Spleen (tissue), 7 donors: Measurements from ENCODE around the gene SH3RF3.

Experiments
- POLR2A ChIP-seq, 3 donors: fragments of 450-650 bp; IDR thresholded peaks; one replicate each; pipeline ENCODE4 v1.5.1; 2017; ENCODE audit warnings: antibody characterized with exemption in 3 of 3, mild to moderate bottlenecking in 1 of 3
- POLR2AphosphoS5 ChIP-seq, 3 donors: sonication (generic); formaldehyde crosslinking; IDR thresholded peaks; one replicate each; pipeline ENCODE4 v1.5.1; 2017; ENCODE audit warnings: antibody characterized with exemption in 3 of 3
- TF ChIP-seq, protein P1 (sequence below), 11 experiments: fragments of 200-600 bp in 7 of 11; fragments of 450-650 bp in 4 of 11; sonication (generic) in 4 of 11; IDR thresholded peaks in 8 of 11; conservative IDR thresholded peaks in 3 of 11; 1 replicate in 7 of 11; 2 replicates in 4 of 11; pipeline versions ENCODE4 v1.4.0 to v1.8.0; 2016 to 2021; ENCODE audit warnings: antibody characterized with exemption in 11 of 11, inconsistent platforms in 4 of 11, mild to moderate bottlenecking in 1 of 11
- donor health status: DM: no; HTN: no; CAD: no; lungs with moderate emphysema.
- donor health status: DM: no; HTN: no; CAD: no.
- donor health status: DM: no; HTN: no; CAD: no.

DNA sequence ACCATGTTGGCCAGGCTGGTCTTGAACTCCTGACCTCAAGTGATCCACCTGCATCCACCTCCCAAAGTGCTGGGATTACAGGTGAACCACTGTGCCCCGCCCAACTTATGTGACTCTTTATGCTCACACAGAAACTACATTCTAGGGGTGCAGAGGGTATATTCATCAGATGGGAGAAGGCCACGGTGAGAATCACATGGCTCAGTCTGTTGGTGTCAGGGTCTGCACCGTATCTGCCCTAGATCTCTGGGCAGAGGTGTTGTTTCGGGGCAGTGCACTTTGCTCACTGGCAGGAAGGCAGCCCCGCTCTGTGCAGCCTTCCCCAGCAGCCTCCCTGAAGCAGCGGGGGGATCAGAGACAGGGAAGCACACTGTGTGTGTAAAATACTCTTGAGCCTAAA, 76.4 kb downstream of the SH3RF3 start:
- TF ChIP-seq, protein P1, sequence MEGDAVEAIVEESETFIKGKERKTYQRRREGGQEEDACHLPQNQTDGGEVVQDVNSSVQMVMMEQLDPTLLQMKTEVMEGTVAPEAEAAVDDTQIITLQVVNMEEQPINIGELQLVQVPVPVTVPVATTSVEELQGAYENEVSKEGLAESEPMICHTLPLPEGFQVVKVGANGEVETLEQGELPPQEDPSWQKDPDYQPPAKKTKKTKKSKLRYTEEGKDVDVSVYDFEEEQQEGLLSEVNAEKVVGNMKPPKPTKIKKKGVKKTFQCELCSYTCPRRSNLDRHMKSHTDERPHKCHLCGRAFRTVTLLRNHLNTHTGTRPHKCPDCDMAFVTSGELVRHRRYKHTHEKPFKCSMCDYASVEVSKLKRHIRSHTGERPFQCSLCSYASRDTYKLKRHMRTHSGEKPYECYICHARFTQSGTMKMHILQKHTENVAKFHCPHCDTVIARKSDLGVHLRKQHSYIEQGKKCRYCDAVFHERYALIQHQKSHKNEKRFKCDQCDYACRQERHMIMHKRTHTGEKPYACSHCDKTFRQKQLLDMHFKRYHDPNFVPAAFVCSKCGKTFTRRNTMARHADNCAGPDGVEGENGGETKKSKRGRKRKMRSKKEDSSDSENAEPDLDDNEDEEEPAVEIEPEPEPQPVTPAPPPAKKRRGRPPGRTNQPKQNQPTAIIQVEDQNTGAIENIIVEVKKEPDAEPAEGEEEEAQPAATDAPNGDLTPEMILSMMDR (IDR thresholded peaks at IDR 0.05 in 8 of 11, conservative IDR thresholded peaks at IDR 0.05 in 3 of 11), result no peak
- TF ChIP-seq POLR2AphosphoS5 (IDR thresholded peaks at IDR 0.05), result no peak
- TF ChIP-seq POLR2A (IDR thresholded peaks at IDR 0.05), result no peak
